IMR-90 (cell line): ENCODE measurements around the gene CYFIP2. TPM values are rescaled to one million over a fixed set of nuclear protein-coding genes. Genes with fewer than 3 reads are reported as not detected.

Source experiments
- ATAC-seq: fragments of 200-7000 bp; cut with Tn5 transposase; 2 replicates; pipeline ENCODE4 v1.9.1; 2020; ENCODE audit warnings: low read depth, mild to moderate bottlenecking, moderate library complexity
- BruUV-seq: library from RNA; stranded (reverse); fragments of 400-500 nt; replicated peaks from 2 replicates; lab custom pipeline; 2021; lab: Mats Ljungman, UMichigan
- CTCF ChIA-PET: fragments of 300-600 bp; formaldehyde crosslinking; extraction: SDS; loops from one replicate; lab custom pipeline; 2021; ENCODE audit warnings: antibody characterized with exemption; lab: Yijun Ruan, JAX
- POLR2A ChIA-PET: fragments of 300-600 bp; sonication (Branson Sonifier 250); formaldehyde crosslinking; loops from one replicate; lab custom pipeline; 2022; ENCODE audit warnings: antibody characterized with exemption; ENCODE audit not compliant: unreplicated experiment; lab: Charles Lee
- DNase-seq: peaks from one replicate; pipeline ENCODE4 v3.0.0; 2013
- H2AFZ ChIP-seq: replicated peaks from 2 replicates; pipeline ENCODE3; 2013; ENCODE audit warnings: low read length, mild to moderate bottlenecking; ENCODE audit not compliant: poor library complexity
- H2AK5ac ChIP-seq: 2 replicates; pipeline ENCODE4 v1.6.1; 2013; ENCODE audit warnings: low read depth, low read length, inconsistent platforms
- H2AK9ac ChIP-seq: replicated peaks from 2 replicates; pipeline ENCODE3; 2013; ENCODE audit warnings: mild to moderate bottlenecking, low read depth, low read length, moderate library complexity; ENCODE audit not compliant: poor library complexity
- H2BK120ac ChIP-seq: 2 replicates; pipeline ENCODE4 v1.6.1; 2013; ENCODE audit warnings: low read depth, low read length, inconsistent platforms
- H2BK15ac ChIP-seq: 3 replicates; pipeline ENCODE4 v1.6.1; 2013; ENCODE audit warnings: low read depth, low read length, inconsistent platforms
- H2BK20ac ChIP-seq: 2 replicates; pipeline ENCODE4 v1.6.1; 2013; ENCODE audit warnings: low read depth, mild to moderate bottlenecking, inconsistent platforms, low read length, moderate library complexity
- H2BK5ac ChIP-seq: 2 replicates; pipeline ENCODE4 v1.6.1; 2013; ENCODE audit warnings: mild to moderate bottlenecking, low read depth, low read length, inconsistent platforms; ENCODE audit not compliant: poor library complexity, severe bottlenecking
- H3K14ac ChIP-seq: replicated peaks from 2 replicates; pipeline ENCODE4 v1.6.1; 2013; ENCODE audit warnings: low read depth, low read length, inconsistent platforms
- H3K18ac ChIP-seq: 2 replicates; pipeline ENCODE4 v1.6.1; 2013; ENCODE audit warnings: low read depth, low read length, control low read depth
- H3K23ac ChIP-seq: 2 replicates; pipeline ENCODE4 v1.6.1; 2013; ENCODE audit warnings: low read depth, low read length, inconsistent platforms
- H3K27ac ChIP-seq: 2 replicates; pipeline ENCODE4 v1.5.1; 2013; ENCODE audit warnings: mild to moderate bottlenecking, control low read depth, low read length; ENCODE audit not compliant: insufficient read depth
- H3K27me3 ChIP-seq: 2 replicates; pipeline ENCODE4 v1.6.1; 2013; ENCODE audit warnings: low read length; ENCODE audit not compliant: control insufficient read depth, insufficient read depth
- H3K36me3 ChIP-seq: 2 replicates; pipeline ENCODE4 v1.6.1; 2013; ENCODE audit warnings: low read length, mixed read lengths; ENCODE audit not compliant: control insufficient read depth, insufficient read depth
- H3K4ac ChIP-seq: 2 replicates; pipeline ENCODE4 v1.6.1; 2013; ENCODE audit warnings: low read depth, low read length, inconsistent platforms
- H3K4me1 ChIP-seq: 2 replicates; pipeline ENCODE4 v1.6.1; 2013; ENCODE audit warnings: low read length, mixed read lengths; ENCODE audit not compliant: control insufficient read depth, insufficient read depth
- H3K4me2 ChIP-seq: 2 replicates; pipeline ENCODE4 v1.6.1; 2013; ENCODE audit warnings: low read depth, mild to moderate bottlenecking, control low read depth, low read length, moderate library complexity
- H3K4me3 ChIP-seq: 2 replicates; pipeline ENCODE4 v1.5.1; 2013; ENCODE audit warnings: low read depth, mild to moderate bottlenecking, control low read depth, low read length, moderate library complexity; ENCODE audit not compliant: insufficient read depth
- H3K56ac ChIP-seq: 2 replicates; pipeline ENCODE4 v1.6.1; 2013; ENCODE audit warnings: low read length, inconsistent platforms; ENCODE audit not compliant: insufficient read depth; ENCODE audit errors: extremely low read depth
- H3K79me1 ChIP-seq, 2 experiments: 2 replicates each; pipeline ENCODE4 v1.6.1; 2013; ENCODE audit warnings: low read length in 2 of 2, inconsistent platforms in 1 of 2, low read depth in 1 of 2
- H3K9ac ChIP-seq: 2 replicates; pipeline ENCODE4 v1.6.1; 2013; ENCODE audit warnings: low read depth, low read length, control low read depth
- H3K9me1 ChIP-seq: 2 replicates; pipeline ENCODE4 v1.6.1; 2013; ENCODE audit warnings: low read length, inconsistent platforms; ENCODE audit not compliant: insufficient read depth
- H3K9me3 ChIP-seq: 2 replicates; pipeline ENCODE4 v1.6.1; 2013; ENCODE audit warnings: low read length; ENCODE audit not compliant: control insufficient read depth, insufficient read depth
- H4K20me1 ChIP-seq: 2 replicates; pipeline ENCODE4 v1.6.1; 2013; ENCODE audit warnings: low read length, inconsistent platforms; ENCODE audit not compliant: insufficient read depth
- H4K5ac ChIP-seq: 2 replicates; pipeline ENCODE4 v1.6.1; 2013; ENCODE audit warnings: mild to moderate bottlenecking, low read depth, low read length, control low read depth
- H4K8ac ChIP-seq, 2 experiments: 2 replicates each; pipeline ENCODE4 v1.6.1; 2013; ENCODE audit warnings: low read depth in 2 of 2, low read length in 2 of 2, control low read depth in 1 of 2, inconsistent platforms in 1 of 2
- H4K91ac ChIP-seq: 2 replicates; pipeline ENCODE4 v1.6.1; 2013; ENCODE audit warnings: low read depth, low read length, inconsistent platforms; ENCODE audit not compliant: insufficient read depth
- CEBPB ChIP-seq: IDR thresholded peaks from 2 replicates; pipeline ENCODE4 v1.6.1; 2012; ENCODE audit warnings: low read depth, low read length, improper control_type of control experiment
- CHD1 ChIP-seq: IDR thresholded peaks from 2 replicates; pipeline ENCODE4 v1.6.1; 2012; ENCODE audit warnings: low read depth, low read length, improper control_type of control experiment
- FOS ChIP-seq: fragments of 150-350 bp; IDR thresholded peaks from 2 replicates; pipeline ENCODE4 v1.6.1; 2016; ENCODE audit warnings: low read depth, low read length
- MAFK ChIP-seq: IDR thresholded peaks from 2 replicates; pipeline ENCODE4 v1.6.1; 2012; ENCODE audit warnings: low read depth, low read length, improper control_type of control experiment
- MAZ ChIP-seq: IDR thresholded peaks from 2 replicates; pipeline ENCODE4 v1.6.1; 2012; ENCODE audit warnings: low read depth, mild to moderate bottlenecking, low read length, improper control_type of control experiment, moderate library complexity, borderline replicate concordance
- MXI1 ChIP-seq: IDR thresholded peaks from 2 replicates; pipeline ENCODE4 v1.6.1; 2012; ENCODE audit warnings: low read depth, mild to moderate bottlenecking, low read length, moderate library complexity, borderline replicate concordance
- NFE2L2 ChIP-seq: fragments of 150-350 bp; IDR thresholded peaks from 2 replicates; pipeline ENCODE4 v1.6.1; 2016; ENCODE audit warnings: low read depth, mild to moderate bottlenecking, low read length
- POLR2A ChIP-seq: IDR thresholded peaks from 2 replicates; pipeline ENCODE4 v1.6.1; 2012; ENCODE audit warnings: mild to moderate bottlenecking, low read depth, low read length
- RAD21 ChIP-seq: IDR thresholded peaks from 2 replicates; pipeline ENCODE4 v1.6.1; 2012; ENCODE audit warnings: low read length, improper control_type of control experiment
- RFX5 ChIP-seq: IDR thresholded peaks from 2 replicates; pipeline ENCODE4 v1.8.0; 2012; ENCODE audit warnings: low read depth, mild to moderate bottlenecking, low read length, moderate library complexity
- SMC3 ChIP-seq: fragments of 150-350 bp; IDR thresholded peaks from 2 replicates; pipeline ENCODE4 v1.6.1; 2016; ENCODE audit warnings: low read depth, mild to moderate bottlenecking, antibody characterized with exemption, low read length, moderate library complexity
- WGBS, 2 experiments: methylation state at CpG; one replicate each; pipeline versions ENCODE4 v1.1.5 to v1.1.7; 2013; ENCODE audit warnings: missing lambda C conversion rate in 2 of 2; ENCODE audit not compliant: insufficient read length in 1 of 2; ENCODE audit errors: extremely low coverage in 2 of 2; 5-methylcytosine and 5-hydroxymethylcytosine counted together
- dilution Hi-C: fragments of 300-500 bp; cut with HindIII; formaldehyde crosslinking; loops from one replicate; pipeline ENCODE4 v1.14.3; 2018; ENCODE audit warnings: low sequenced_read_pairs; ENCODE audit not compliant: unreplicated experiment
- in situ Hi-C: fragments of 300-500 bp; cut with MboI; formaldehyde crosslinking; loops from 3 replicates; pipeline ENCODE4 v1.14.3; 2019; ENCODE audit warnings: low sequenced_read_pairs, inconsistent platforms, mixed read lengths
- intact Hi-C: fragments of 100-400 bp; cut with micrococcal nuclease; formaldehyde crosslinking; loops from 2 replicates; pipeline ENCODE4 v1.10.0; 2022
- polyA plus RNA-seq, 3 experiments: library from polyadenylated mRNA; depleted of rRNA; stranded (reverse); fragments of >200 nt; gene quantifications; 2 replicates each; pipeline ENCODE4 v1.2.3, GENCODE V29; 2012; ENCODE audit warnings: low replicate concordance in 1 of 3
- total RNA-seq: library from RNA; depleted of rRNA; stranded (reverse); fragments of >200 nt; gene quantifications from 2 replicates; pipeline ENCODE4 v1.2.3, GENCODE V29; 2012
- TF ChIP-seq, protein P1 (sequence below): conservative IDR thresholded peaks from 2 replicates; pipeline ENCODE4 v1.5.1; 2012; ENCODE audit warnings: mild to moderate bottlenecking, low read depth, low read length, improper control_type of control experiment
- TF ChIP-seq, protein P2 (sequence below): fragments of 150-350 bp; IDR thresholded peaks from 2 replicates; pipeline ENCODE4 v1.6.1; 2016; ENCODE audit warnings: low read depth, mild to moderate bottlenecking, low read length, moderate library complexity, borderline replicate concordance

CYFIP2 gene
- total and polyA plus RNA-seq, 2 of the 4 experiments (the other 2 are of a cell fraction): 6.8 to 13.4 TPM

DNA sequence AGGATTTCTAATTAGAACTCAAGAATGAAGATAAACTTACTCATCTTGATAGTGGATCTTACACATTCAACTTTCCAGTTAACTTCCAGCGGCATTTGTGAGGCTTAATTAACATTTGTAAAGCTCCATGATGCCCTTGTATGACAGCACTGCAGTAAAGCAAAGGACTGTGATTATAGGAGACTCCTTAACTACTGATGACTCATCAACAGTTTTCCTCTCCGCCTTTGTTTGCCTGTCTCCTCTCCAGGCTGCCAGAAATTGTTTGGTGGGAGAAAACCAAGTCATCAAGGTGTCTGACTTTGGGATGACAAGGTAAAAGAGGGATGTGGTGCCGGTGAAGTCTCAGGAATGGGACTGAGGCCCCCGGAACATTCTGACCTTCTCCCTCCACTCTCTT, 20.4 kb upstream of the CYFIP2 start:
- Histone ChIP-seq H2BK120ac (no peak overlapping the region), H3K27ac (no peak overlapping the region), H3K9me3 (no peaks in the 10 kb centered on the region), H4K20me1 (no peaks in the 10 kb centered on the region), H3K4ac (no peak overlapping the region), H3K79me1 (no peaks in the 10 kb centered on the region), H3K9me1 (no peaks in the 10 kb centered on the region), H2AFZ (no peak overlapping the region), H2BK5ac (no peak overlapping the region), H2BK15ac (no peak overlapping the region), H4K5ac (no peak overlapping the region), H3K4me2 (no peak overlapping the region), H3K14ac (no peak overlapping the region), H3K4me1 (no peaks in the 10 kb centered on the region), H3K36me3 (no peaks in the 10 kb centered on the region), H2AK9ac (no peak overlapping the region), H3K4me3 (no peak overlapping the region), H4K8ac (no peak overlapping the region), H3K18ac (no peak overlapping the region), H3K27me3 (peaks cover 2% of the 10 kb centered on the region), H3K56ac (no peak overlapping the region), H3K23ac (no peak overlapping the region), H2BK20ac (no peak overlapping the region), H2AK5ac (no peak overlapping the region), H4K91ac (no peak overlapping the region), H3K9ac (no peak overlapping the region)
- CTCF ChIA-PET: interaction anchor here (0.6 kb wide), 1 partner anchor 223 kb away, joined by 3 read pairs; no protein-coding TSS in a partner anchor
- dilution Hi-C loops: no loop called here
- intact Hi-C loops: no loop called here
- no CpG with 5 or more reads among the region's 4 CpGs for WGBS, 2 experiments
- TF ChIP-seq, protein P1, sequence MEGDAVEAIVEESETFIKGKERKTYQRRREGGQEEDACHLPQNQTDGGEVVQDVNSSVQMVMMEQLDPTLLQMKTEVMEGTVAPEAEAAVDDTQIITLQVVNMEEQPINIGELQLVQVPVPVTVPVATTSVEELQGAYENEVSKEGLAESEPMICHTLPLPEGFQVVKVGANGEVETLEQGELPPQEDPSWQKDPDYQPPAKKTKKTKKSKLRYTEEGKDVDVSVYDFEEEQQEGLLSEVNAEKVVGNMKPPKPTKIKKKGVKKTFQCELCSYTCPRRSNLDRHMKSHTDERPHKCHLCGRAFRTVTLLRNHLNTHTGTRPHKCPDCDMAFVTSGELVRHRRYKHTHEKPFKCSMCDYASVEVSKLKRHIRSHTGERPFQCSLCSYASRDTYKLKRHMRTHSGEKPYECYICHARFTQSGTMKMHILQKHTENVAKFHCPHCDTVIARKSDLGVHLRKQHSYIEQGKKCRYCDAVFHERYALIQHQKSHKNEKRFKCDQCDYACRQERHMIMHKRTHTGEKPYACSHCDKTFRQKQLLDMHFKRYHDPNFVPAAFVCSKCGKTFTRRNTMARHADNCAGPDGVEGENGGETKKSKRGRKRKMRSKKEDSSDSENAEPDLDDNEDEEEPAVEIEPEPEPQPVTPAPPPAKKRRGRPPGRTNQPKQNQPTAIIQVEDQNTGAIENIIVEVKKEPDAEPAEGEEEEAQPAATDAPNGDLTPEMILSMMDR: no peak
- TF ChIP-seq MXI1: no peak
- TF ChIP-seq MAZ: no peak
- TF ChIP-seq, protein P2, sequence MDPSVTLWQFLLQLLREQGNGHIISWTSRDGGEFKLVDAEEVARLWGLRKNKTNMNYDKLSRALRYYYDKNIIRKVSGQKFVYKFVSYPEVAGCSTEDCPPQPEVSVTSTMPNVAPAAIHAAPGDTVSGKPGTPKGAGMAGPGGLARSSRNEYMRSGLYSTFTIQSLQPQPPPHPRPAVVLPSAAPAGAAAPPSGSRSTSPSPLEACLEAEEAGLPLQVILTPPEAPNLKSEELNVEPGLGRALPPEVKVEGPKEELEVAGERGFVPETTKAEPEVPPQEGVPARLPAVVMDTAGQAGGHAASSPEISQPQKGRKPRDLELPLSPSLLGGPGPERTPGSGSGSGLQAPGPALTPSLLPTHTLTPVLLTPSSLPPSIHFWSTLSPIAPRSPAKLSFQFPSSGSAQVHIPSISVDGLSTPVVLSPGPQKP: no peak
- no peak for TF ChIP-seq CEBPB
- no peak for TF ChIP-seq NFE2L2
- TF ChIP-seq MAFK: no peak
- no peak for TF ChIP-seq CHD1
- no peak for TF ChIP-seq POLR2A
- peak; percentile 65 for TF ChIP-seq FOS
- TF ChIP-seq SMC3: no peak
- peak; percentile 36; the same call in 1 of the 2 replicates for TF ChIP-seq RFX5
- TF ChIP-seq RAD21: no peak
- ATAC-seq (no peak), DNase-seq (no peak)
- POLR2A ChIA-PET: no interaction called here
- BruUV-seq: no TSS peak
- in situ Hi-C loops: no loop called here
